Activated naive CD4-positive, alpha-beta T cell treated with Interleukin-2 at 50 U/mL for 16 hours (primary cell): ENCODE results near the gene COPRS.

ENCODE experiments used
- DNase-seq: peaks from one replicate; pipeline ENCODE4 v3.0.0-alpha.2; 2020

The COPRS gene

GRCh38 chr17:31858642-31859486 is at the start of gene COPRS:
TSS of gene COPRS (minus strand) at chr17:31859244. CDS start at chr17:31859199, 45 bp downstream.
- DNase-seq: peak; percentile 77

- no peak for DNase-seq
Observed at GRCh38 chr17:31908386-31908785, 49.3 kb upstream of the COPRS start.

- no peak for DNase-seq
Observed at GRCh38 chr17:31907342-31907962, 48.4 kb upstream of the COPRS start.

GRCh38 chr17:31903401-31903800 is 44.4 kb upstream of the COPRS start:
- DNase-seq: no peak

GRCh38 chr17:31902693-31903092 is 43.6 kb upstream of the COPRS start:
- no peak for DNase-seq

- DNase-seq: no peak
Observed at GRCh38 chr17:31900877-31901276, 41.8 kb upstream of the COPRS start.

GRCh38 chr17:31888124-31888523 is 29.1 kb upstream of the COPRS start:
- no peak for DNase-seq

- no peak for DNase-seq
Observed at GRCh38 chr17:31882571-31882970, 23.5 kb upstream of the COPRS start.

- no peak for DNase-seq
Observed at GRCh38 chr17:31880311-31880710, 21.3 kb upstream of the COPRS start.

- DNase-seq: no peak
Observed at GRCh38 chr17:31878703-31879073, 19.6 kb upstream of the COPRS start.

- peak; percentile 7 for DNase-seq
Observed at GRCh38 chr17:31877911-31878702, 19.1 kb upstream of the COPRS start.

GRCh38 chr17:31877341-31877740 is 18.3 kb upstream of the COPRS start:
- no peak for DNase-seq

GRCh38 chr17:31875081-31875480 is 16.0 kb upstream of the COPRS start:
- no peak for DNase-seq

- DNase-seq: no peak
Observed at GRCh38 chr17:31869797-31870568, 10.9 kb upstream of the COPRS start.

GRCh38 chr17:31869031-31869430 is 10.0 kb upstream of the COPRS start:
- no peak for DNase-seq

- no peak for DNase-seq
Observed at GRCh38 chr17:31859487-31860008, 504 bp upstream of the COPRS start.

- no peak for DNase-seq
Observed at GRCh38 chr17:31857920-31858641, 963 bp downstream of the COPRS start.

- DNase-seq: no peak
Observed at GRCh38 chr17:31856750-31857149, 2.3 kb downstream of the COPRS start.

- no peak for DNase-seq
Observed at GRCh38 chr17:31854672-31855071, 4.4 kb downstream of the COPRS start.

- no peak for DNase-seq
Observed at GRCh38 chr17:31853911-31854470, 5.1 kb downstream of the COPRS start.

- no peak for DNase-seq
Observed at GRCh38 chr17:31845291-31845690, 13.8 kb downstream of the COPRS start.
